Upper lobe of left lung (tissue), 6 donors: ENCODE data around the gene CFAP97D2. TPM values are rescaled to one million over a fixed set of nuclear protein-coding genes. Genes with fewer than 3 reads are reported as not detected.
"Not testable (repeated sequence)": the region's sequence is repeated elsewhere in the genome, so short reads cannot be mapped to it uniquely, and the experiment has no call there.

ENCODE experiments used
- ATAC-seq, 2 donors: fragments of 200-7000 bp; cut with Tn5 transposase; one replicate each; pipeline ENCODE4 v1.9.1; 2022; ENCODE audit warnings: mild to moderate bottlenecking in 2 of 2, moderate library complexity in 2 of 2; ENCODE audit not compliant: low FRiP score in 2 of 2
- DNase-seq, 2 donors: peaks; one replicate each; pipeline ENCODE4 v3.0.0-alpha.2; 2019 to 2020
- H3K27ac ChIP-seq, 4 donors: fragments of 200-600 bp; sonication (generic); one replicate each; pipeline ENCODE4 v1.5.1; 2016 to 2019
- H3K27me3 ChIP-seq, 4 donors: fragments of 200-600 bp; sonication (generic); one replicate each; pipeline ENCODE4 v1.5.1; 2017 to 2019
- H3K36me3 ChIP-seq, 4 donors: fragments of 200-600 bp; sonication (generic); one replicate each; pipeline ENCODE4 v1.5.1; 2016 to 2019
- H3K4me1 ChIP-seq, 4 donors: fragments of 200-600 bp; sonication (generic); one replicate each; pipeline ENCODE4 v1.5.1; 2018 to 2019
- H3K4me3 ChIP-seq, 4 donors: fragments of 200-600 bp; sonication (generic); one replicate each; pipeline ENCODE4 v1.5.1; 2017 to 2019; ENCODE audit warnings: mild to moderate bottlenecking in 2 of 4, moderate library complexity in 1 of 4
- H3K9me3 ChIP-seq, 4 donors: fragments of 200-600 bp; sonication (generic); one replicate each; pipeline ENCODE4 v1.5.1; 2018 to 2019
- CTCF ChIP-seq, 6 experiments: fragments of 450-650 bp in 4 of 6; fragments of 200-600 bp in 2 of 6; sonication (generic) in 2 of 6; IDR thresholded peaks; one replicate each; pipeline ENCODE4 v1.5.1; 2016 to 2019; ENCODE audit warnings: antibody characterized with exemption in 6 of 6
- EP300 ChIP-seq, 4 donors: sonication (generic); formaldehyde crosslinking; IDR thresholded peaks; one replicate each; pipeline ENCODE4 v1.5.1; 2017; ENCODE audit warnings: antibody characterized with exemption in 4 of 4, control low read depth in 2 of 4
- POLR2A ChIP-seq, 4 donors: fragments of 450-650 bp; IDR thresholded peaks; one replicate each; pipeline ENCODE4 v1.5.1; 2016 to 2017; ENCODE audit warnings: antibody characterized with exemption in 4 of 4, mild to moderate bottlenecking in 2 of 4
- POLR2AphosphoS5 ChIP-seq, 2 donors: sonication (generic); formaldehyde crosslinking; IDR thresholded peaks; one replicate each; pipeline ENCODE4 v1.5.1; 2017; ENCODE audit warnings: antibody characterized with exemption in 2 of 2
- WGBS, 2 donors: methylation state at CpG; one replicate each; pipeline ENCODE4 v1.1.5; 2017 to 2018; 5-methylcytosine and 5-hydroxymethylcytosine counted together
- total RNA-seq, 6 donors: library from RNA; depleted of rRNA in 4 of 6; stranded (reverse); fragments of >200 nt in 4 of 6; gene quantifications; one replicate each; pipeline versions ENCODE4 v1.1.0 to v1.2.1, GENCODE V29; 2016 to 2021
- donor health status: DM: no; HTN: no; CAD: no; lungs with moderate emphysema.
- donor health status: DM: no; HTN: yes; CAD: no; lungs with severe emphysema.

The CFAP97D2 gene
- total RNA-seq, 6 donors from 2014 or later, result 0.67 to 3.6 (median 0.76) TPM; not detected in 3

GRCh38 chr13:114157869-114158495, 21.1 kb upstream of the CFAP97D2 start:
- ATAC-seq, result no peak
- WGBS, 2 donors, result 67 to 84% methylated on average over 10 of the region's 11 CpGs

GRCh38 chr13:114158869-114159666, 20.0 kb upstream of the CFAP97D2 start:
- not testable (repeated sequence) for ATAC-seq, H3K9me3 ChIP-seq

More at GRCh38 chr13:114157869-114158495, 21.1 kb upstream of the CFAP97D2 start:
- no peak overlapping the region for H3K4me3 ChIP-seq
- DNase-seq, result no peak
- H3K9me3 ChIP-seq, result no peaks in the 10 kb centered on the region
- no peaks in the 10 kb centered on the region for H3K36me3 ChIP-seq
- no peak overlapping the region for H3K27ac ChIP-seq
- no peaks in the 10 kb centered on the region for H3K27me3 ChIP-seq
- TF ChIP-seq POLR2A (IDR thresholded peaks at IDR 0.05), result no peak
- TF ChIP-seq CTCF (IDR thresholded peaks at IDR 0.05), result no peak
- TF ChIP-seq EP300 (IDR thresholded peaks at IDR 0.05), result no peak
- no peak for TF ChIP-seq POLR2AphosphoS5 (IDR thresholded peaks at IDR 0.05)
- peaks cover 15 to 21% (median 16%) of the 10 kb centered on the region in 4 donors for H3K4me1 ChIP-seq

GRCh38 chr13:114161028-114161556, 18.0 kb upstream of the CFAP97D2 start:
- Histone ChIP-seq H3K4me3 (no peak overlapping the region), H3K27me3 (no peaks in the 10 kb centered on the region), H3K27ac (no peak overlapping the region), H3K9me3 (no peaks in the 10 kb centered on the region), H3K4me1 (peaks cover 15 to 25% (median 18%) of the 10 kb centered on the region in 4 donors), H3K36me3 (no peaks in the 10 kb centered on the region)
- 91 to 92% methylated on average over 39 to 47 of the region's 47 CpGs for WGBS, 2 donors
- ATAC-seq (no peak), DNase-seq (no peak)
- TF ChIP-seq POLR2A (IDR thresholded peaks at IDR 0.05), result no peak
- no peak for TF ChIP-seq CTCF (IDR thresholded peaks at IDR 0.05)
- no peak for TF ChIP-seq POLR2AphosphoS5 (IDR thresholded peaks at IDR 0.05)
- no peak for TF ChIP-seq EP300 (IDR thresholded peaks at IDR 0.05)

More at GRCh38 chr13:114158869-114159666, 20.0 kb upstream of the CFAP97D2 start:
- H3K36me3 ChIP-seq, H3K27me3 ChIP-seq, H3K27ac ChIP-seq, H3K4me3 ChIP-seq, DNase-seq: not testable (repeated sequence)
- H3K4me1 ChIP-seq, result peaks cover 15 to 21% (median 16%) of the 10 kb centered on the region in 4 donors
- 78 to 85% methylated on average over 13 of the region's 13 CpGs for WGBS, 2 donors

- TF ChIP-seq POLR2AphosphoS5 (IDR thresholded peaks at IDR 0.05) (peak; percentile 16 to 55), CTCF (IDR thresholded peaks at IDR 0.05) (no peak)
- DNase-seq, result peak in 1 of 2 donors; percentile 81
Measured at GRCh38 chr13:114161644-114162532, 17.2 kb upstream of the CFAP97D2 start.

More at GRCh38 chr13:114161644-114162532, 17.2 kb upstream of the CFAP97D2 start:
- H3K4me1 ChIP-seq, result peaks cover 15 to 30% (median 26%) of the 10 kb centered on the region in 4 donors
- H3K36me3 ChIP-seq, result no peaks in the 10 kb centered on the region
- H3K27ac ChIP-seq, result peak overlapping the region in 3 of 4 donors; percentile 28 to 55 (median 33)
- no peaks in the 10 kb centered on the region for H3K9me3 ChIP-seq
- peak overlapping the region in 3 of 4 donors; percentile 6 to 30 (median 22) for H3K4me3 ChIP-seq
- WGBS, 2 donors, result 13 to 14% methylated on average over 21 to 32 of the region's 32 CpGs
- H3K27me3 ChIP-seq, result no peaks in the 10 kb centered on the region
- peak; percentile 54 to 85 for ATAC-seq
